Thymus (tissue), 11 donors: Measurements from ENCODE around the gene LTN1. TPM values are rescaled to one million over a fixed set of nuclear protein-coding genes. Genes with fewer than 3 reads are reported as not detected.

ENCODE experiments used
- DNase-seq, 9 donors: peaks; one replicate each; pipeline ENCODE4 v3.0.0-alpha.2; 2013; ENCODE audit warnings: low spot score in 9 of 9, low read depth in 6 of 9, missing footprints in 1 of 9
- H3K27ac ChIP-seq, 2 donors: one replicate each; pipeline ENCODE4 v1.5.1; 2013; ENCODE audit warnings: control low read depth in 1 of 2, low read depth in 1 of 2, low read length in 1 of 2, mild to moderate bottlenecking in 1 of 2, moderate library complexity in 1 of 2
- H3K27me3 ChIP-seq, 2 donors: one replicate each; pipeline ENCODE4 v1.5.1; 2013; ENCODE audit warnings: low read length in 1 of 2; ENCODE audit not compliant: control insufficient read depth in 2 of 2, insufficient read depth in 1 of 2
- H3K36me3 ChIP-seq, 2 donors: one replicate each; pipeline ENCODE4 v1.5.1; 2013; ENCODE audit warnings: low read length in 1 of 2, mild to moderate bottlenecking in 1 of 2, moderate library complexity in 1 of 2; ENCODE audit not compliant: control insufficient read depth in 2 of 2, insufficient read depth in 2 of 2
- H3K4me1 ChIP-seq, 2 donors: one replicate each; pipeline ENCODE4 v1.5.1; 2013; ENCODE audit warnings: low read length in 2 of 2; ENCODE audit not compliant: control insufficient read depth in 2 of 2, insufficient read depth in 2 of 2
- H3K4me3 ChIP-seq, 2 donors: one replicate each; pipeline ENCODE4 v1.5.1; 2013; ENCODE audit warnings: low read length in 2 of 2, control low read depth in 1 of 2, mild to moderate bottlenecking in 1 of 2
- H3K9me3 ChIP-seq, 2 donors: one replicate each; pipeline ENCODE4 v1.5.1; 2013; ENCODE audit warnings: low read length in 1 of 2, mild to moderate bottlenecking in 1 of 2; ENCODE audit not compliant: control insufficient read depth in 2 of 2, insufficient read depth in 1 of 2
- WGBS: extraction: QIAGEN DNeasy Blood & Tissue Kit; methylation state at CpG from one replicate; pipeline ENCODE4 v1.1.7; 2013; 5-methylcytosine and 5-hydroxymethylcytosine counted together
- polyA plus RNA-seq: library from polyadenylated mRNA; stranded (reverse); fragments of 200-250 nt; gene quantifications from one replicate; pipeline ENCODE4 v1.2.3, GENCODE V29; 2013
- total RNA-seq: library from RNA; stranded (reverse); fragments of 120-200 nt; gene quantifications from one replicate; pipeline ENCODE4 v1.2.4, GENCODE V29; 2013
- donor health status: healthy.

LTN1 gene
- total and polyA plus RNA-seq, 2 donors, result 10.4 to 20.9 TPM

DNA sequence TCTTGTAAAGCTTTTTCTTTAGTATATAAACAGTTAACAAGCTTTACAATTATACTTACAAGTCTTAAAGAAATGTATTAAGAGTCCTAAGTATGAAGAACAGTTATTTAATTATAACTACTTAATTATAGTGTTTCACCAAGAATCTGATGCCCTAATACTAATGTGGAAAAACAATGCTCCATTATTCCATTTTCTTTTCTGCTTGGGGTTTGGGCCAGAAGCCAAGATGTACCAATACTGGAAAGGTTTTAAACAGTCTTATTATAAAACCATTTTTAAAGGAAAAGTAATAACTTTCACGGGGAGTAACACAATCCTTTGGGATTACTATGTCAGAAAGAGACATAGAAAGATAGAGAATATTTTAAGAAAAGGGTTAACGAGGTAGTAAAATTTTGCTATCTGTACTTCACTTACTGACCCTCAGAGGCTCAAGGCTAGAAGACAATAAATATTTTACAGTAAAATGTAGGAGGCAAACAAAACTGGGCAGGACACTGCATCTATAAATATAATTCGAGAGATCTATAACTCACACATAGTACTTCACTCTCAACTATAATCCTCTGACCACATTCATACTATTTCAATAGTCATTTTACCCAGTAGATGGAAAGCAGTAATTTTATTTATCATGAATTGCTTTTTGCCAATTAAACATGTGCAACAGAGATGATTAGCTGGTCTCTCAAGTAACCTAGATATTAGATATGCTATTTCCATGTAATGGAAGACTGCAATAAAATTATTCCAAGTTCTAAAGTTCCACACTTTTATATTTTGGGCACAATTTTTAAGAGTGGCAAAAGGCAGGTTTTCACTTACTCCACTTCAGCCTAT lies 63.9 kb downstream of the LTN1 start:
- DNase-seq, result no peak
- Histone ChIP-seq H3K27ac (no peak overlapping the region), H3K36me3 (peaks cover 0 to 10% of the 10 kb centered on the region in 2 donors), H3K9me3 (no peaks in the 10 kb centered on the region), H3K27me3 (no peaks in the 10 kb centered on the region), H3K4me3 (no peak overlapping the region), H3K4me1 (no peaks in the 10 kb centered on the region)
- WGBS, result 95% methylated on average over 3 of the region's 3 CpGs

DNA sequence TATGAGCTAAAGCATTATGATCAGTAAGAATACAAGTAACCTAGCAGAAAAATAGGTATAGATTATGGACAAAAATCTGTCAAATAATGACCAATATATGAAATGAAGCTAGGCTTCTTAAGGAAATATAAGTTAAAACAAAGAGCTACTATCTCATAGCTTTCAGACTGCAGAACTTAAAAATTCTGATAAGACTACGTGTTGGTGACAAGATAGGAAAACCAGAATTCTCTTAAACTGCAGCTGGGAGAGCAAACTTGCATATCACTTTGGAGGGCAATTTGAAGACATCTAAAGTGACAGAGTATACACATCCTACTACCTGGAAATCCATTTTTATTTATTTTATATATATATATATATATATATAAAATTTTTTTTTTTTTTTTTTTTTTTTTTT lies 65.5 kb downstream of the LTN1 start:
- Histone ChIP-seq H3K4me1 (no peaks in the 10 kb centered on the region), H3K9me3 (no peaks in the 10 kb centered on the region), H3K27ac (no peak overlapping the region), H3K27me3 (no peaks in the 10 kb centered on the region), H3K36me3 (peaks cover 0 to 9% of the 10 kb centered on the region in 2 donors), H3K4me3 (no peak overlapping the region)
- DNase-seq, result no peak
- 96% methylated on average over 1 of the region's 1 CpG for WGBS

DNA sequence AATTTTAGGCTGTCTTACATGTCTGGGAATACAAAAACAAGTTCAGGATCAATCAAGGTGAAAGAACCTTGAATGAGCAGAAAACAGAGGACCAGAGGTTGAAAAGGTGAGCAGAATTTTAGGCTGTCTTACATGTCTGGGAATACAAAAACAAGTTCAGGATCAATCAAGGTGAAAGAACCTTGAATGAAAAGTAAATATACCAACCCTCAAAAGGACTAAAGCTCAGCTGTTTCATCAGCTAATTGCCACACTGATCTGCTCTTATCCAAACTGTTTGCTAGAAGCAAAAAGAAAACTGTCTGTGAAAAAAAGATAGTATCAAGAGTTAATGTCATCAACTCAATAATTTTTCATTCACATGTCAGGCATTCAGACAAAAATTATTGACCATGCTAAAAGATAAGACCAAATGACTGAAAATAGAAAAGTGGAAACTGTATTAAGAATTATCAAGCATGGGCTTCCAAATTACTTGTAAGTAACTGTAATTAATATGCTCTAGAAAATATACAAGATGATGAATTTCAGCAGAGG lies 69.2 kb downstream of the LTN1 start:
- no peak for DNase-seq
- no peaks in the 10 kb centered on the region for H3K4me1 ChIP-seq
- H3K27ac ChIP-seq, result no peak overlapping the region
- H3K4me3 ChIP-seq, result no peak overlapping the region
- H3K9me3 ChIP-seq, result no peaks in the 10 kb centered on the region
- H3K36me3 ChIP-seq, result no peaks in the 10 kb centered on the region
- no peaks in the 10 kb centered on the region for H3K27me3 ChIP-seq

DNA sequence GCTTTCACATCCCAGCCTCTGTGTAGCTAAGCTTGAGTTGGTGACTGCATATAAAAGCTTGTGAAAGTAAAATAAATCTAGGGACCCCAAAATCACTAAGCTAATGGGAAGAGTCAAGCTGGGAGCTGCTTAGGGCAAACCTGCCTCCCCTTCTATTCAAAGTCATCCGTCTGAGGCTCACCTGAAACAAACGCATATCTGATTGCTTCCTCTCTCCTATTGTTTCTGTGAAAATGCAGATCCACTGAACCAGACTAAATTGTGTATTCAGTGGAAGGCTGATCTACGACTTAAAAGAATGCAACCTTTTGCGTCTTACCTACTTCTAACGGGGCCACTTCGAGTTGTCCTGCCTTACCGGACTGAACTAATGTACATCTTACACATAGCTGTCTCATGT lies 70.3 kb downstream of the LTN1 start:
- WGBS, result 97% methylated on average over 7 of the region's 7 CpGs
- Histone ChIP-seq H3K36me3 (no peaks in the 10 kb centered on the region), H3K27ac (no peak overlapping the region)

DNA sequence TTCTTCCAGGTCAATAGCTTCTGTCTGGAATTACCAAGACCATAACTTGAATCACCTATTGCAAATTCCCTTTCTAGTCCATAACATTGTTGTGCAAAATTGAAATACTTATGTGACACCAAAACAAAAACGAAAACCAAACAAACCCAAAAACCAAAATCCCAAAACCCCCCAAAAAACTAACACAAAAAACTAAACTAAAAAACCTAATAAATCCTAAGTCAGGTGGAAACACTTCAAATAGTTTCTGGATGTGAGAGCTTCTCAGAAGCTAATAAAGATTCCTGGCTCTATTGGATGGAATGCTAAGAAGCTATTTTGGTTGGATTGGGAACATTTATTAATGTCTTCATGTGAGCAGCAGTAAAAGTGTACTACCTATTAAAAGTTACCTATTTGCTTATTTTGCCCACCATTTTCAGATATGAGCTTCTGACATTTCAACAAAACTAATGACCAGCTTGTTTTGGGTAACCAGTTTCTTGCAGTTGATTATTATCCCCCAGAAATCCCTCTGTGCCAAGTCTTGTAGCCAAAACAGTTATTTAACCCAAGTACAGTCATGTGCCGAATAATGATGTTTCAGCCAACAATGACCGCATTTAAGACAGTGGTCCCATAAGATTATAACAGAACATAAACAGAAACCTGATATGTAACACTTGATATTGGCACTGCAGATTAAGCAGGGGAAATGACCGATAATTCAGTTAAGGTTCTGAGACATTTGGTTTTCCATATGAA lies 76.4 kb downstream of the LTN1 start:
- 96% methylated on average over 4 of the region's 4 CpGs for WGBS
- H3K4me1 ChIP-seq, result no peaks in the 10 kb centered on the region
- DNase-seq, result no peak

More for the DNA sequence above, 70.3 kb downstream of the LTN1 start:
- Histone ChIP-seq H3K9me3 (no peaks in the 10 kb centered on the region), H3K4me3 (no peak overlapping the region), H3K27me3 (no peaks in the 10 kb centered on the region), H3K4me1 (no peaks in the 10 kb centered on the region)
- DNase-seq, result no peak

DNA sequence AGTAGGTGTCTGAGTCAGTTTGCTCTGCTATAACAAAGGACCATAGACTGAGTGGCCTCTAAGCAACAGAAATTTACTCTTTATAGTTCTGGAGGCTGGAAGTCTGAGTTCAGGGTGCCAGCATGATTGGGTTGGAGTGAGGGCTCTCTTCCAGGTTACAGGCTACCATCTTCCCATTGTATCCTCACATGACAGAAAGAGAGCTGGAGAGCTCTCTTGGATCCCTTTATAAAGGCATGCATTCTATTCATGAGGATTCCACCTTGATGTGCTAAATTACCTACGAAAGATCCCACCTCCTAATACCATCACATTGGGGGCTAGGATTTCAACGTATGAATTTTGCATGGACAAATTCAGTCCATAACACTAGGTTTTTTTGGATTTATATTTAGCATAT lies 79.6 kb downstream of the LTN1 start:
- Histone ChIP-seq H3K27me3 (no peaks in the 10 kb centered on the region), H3K27ac (no peak overlapping the region), H3K4me1 (no peaks in the 10 kb centered on the region), H3K36me3 (no peaks in the 10 kb centered on the region), H3K4me3 (no peak overlapping the region), H3K9me3 (no peaks in the 10 kb centered on the region)
- no peak for DNase-seq
- WGBS, result 93% methylated on average over 2 of the region's 2 CpGs

More for the DNA sequence above, 76.4 kb downstream of the LTN1 start:
- H3K27ac ChIP-seq, result no peak overlapping the region
- no peak overlapping the region for H3K4me3 ChIP-seq
- no peaks in the 10 kb centered on the region for H3K36me3 ChIP-seq
- H3K9me3 ChIP-seq, result no peaks in the 10 kb centered on the region
- H3K27me3 ChIP-seq, result no peaks in the 10 kb centered on the region

DNA sequence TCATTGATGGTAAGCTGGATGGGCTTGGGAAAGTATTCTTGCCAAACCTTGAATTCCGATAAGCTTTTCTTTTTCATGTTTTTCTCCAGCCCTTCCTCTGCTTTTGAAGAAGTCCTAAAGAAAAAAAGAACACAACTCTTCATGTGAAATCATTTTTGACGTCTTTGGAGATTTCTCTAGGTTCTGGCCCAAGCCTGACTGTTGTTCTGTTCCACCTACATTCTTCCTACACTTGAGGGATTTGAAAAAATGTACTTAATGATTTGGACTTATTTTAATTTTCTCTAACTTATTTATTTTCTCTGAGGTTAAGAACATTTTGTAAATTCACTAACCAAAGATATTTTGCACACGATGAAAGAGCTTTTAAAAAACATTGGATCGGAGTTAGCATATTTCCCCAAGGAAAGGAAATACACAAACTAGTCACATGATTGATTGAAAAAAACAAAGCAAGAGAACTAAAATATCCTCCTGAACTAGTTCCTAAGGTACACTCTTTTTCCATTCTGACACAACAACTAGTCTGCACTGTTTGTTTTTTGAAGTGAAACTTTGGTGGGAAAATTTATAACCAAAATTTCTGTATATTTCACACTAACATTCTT lies 82.3 kb downstream of the LTN1 start:
- H3K27ac ChIP-seq, result no peak overlapping the region
- WGBS, result 95% methylated on average over 4 of the region's 4 CpGs
- H3K36me3 ChIP-seq, result no peaks in the 10 kb centered on the region
- no peak overlapping the region for H3K4me3 ChIP-seq
- DNase-seq, result no peak
- no peaks in the 10 kb centered on the region for H3K9me3 ChIP-seq
- no peaks in the 10 kb centered on the region for H3K27me3 ChIP-seq
- no peaks in the 10 kb centered on the region for H3K4me1 ChIP-seq

DNA sequence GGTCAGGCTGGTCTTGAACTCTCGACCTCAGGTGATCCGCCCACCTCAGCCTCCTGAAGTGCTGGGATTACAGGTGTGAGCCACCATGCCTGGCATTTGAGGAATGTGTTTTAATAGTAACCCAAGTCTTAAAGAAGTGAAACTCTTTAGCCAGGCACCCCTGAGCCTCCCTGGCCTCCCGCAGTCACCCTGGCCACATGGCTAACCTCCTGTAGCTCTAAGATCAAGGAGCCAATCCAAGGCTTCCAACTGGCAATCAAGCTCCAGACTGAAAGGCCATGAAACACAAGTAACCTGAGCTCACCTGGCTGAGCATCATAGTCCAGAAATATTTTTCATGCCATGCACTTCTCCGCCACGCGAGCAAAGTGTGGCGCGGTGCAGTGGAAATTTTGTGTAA lies 84.3 kb downstream of the LTN1 start:
- no peak for DNase-seq
- WGBS, result 95% methylated on average over 8 of the region's 8 CpGs
- Histone ChIP-seq H3K27me3 (no peaks in the 10 kb centered on the region), H3K27ac (no peak overlapping the region), H3K36me3 (no peaks in the 10 kb centered on the region), H3K4me1 (no peaks in the 10 kb centered on the region), H3K9me3 (no peaks in the 10 kb centered on the region), H3K4me3 (no peak overlapping the region)

DNA sequence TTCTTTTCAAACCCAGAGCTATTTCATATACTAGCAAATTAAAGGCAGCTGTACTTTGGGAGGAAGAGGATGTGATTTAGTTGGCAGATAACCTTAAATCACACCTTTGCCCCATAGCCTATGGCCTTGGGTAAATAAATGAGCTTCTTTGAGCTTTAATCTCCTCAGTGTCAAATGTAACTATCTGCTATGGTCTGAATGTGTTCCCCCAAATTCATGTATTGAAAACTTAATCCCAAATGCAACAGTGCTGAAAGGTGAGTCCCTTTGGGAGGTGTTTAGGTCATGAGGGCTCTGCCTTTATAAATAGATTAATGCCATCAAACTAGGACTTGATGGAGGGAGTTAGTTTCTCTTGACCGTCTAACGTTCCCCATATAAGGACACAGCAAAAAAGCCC lies 85.8 kb downstream of the LTN1 start:
- 92% methylated on average over 2 of the region's 2 CpGs for WGBS
- H3K4me3 ChIP-seq, result no peak overlapping the region

More for the DNA sequence above, 85.8 kb downstream of the LTN1 start:
- no peaks in the 10 kb centered on the region for H3K36me3 ChIP-seq
- no peaks in the 10 kb centered on the region for H3K9me3 ChIP-seq
- DNase-seq, result no peak
- no peak overlapping the region for H3K27ac ChIP-seq
- H3K4me1 ChIP-seq, result no peaks in the 10 kb centered on the region
- H3K27me3 ChIP-seq, result no peaks in the 10 kb centered on the region
